ENCODE results near the gene SLC16A2.

The SLC16A2 gene

DNA sequence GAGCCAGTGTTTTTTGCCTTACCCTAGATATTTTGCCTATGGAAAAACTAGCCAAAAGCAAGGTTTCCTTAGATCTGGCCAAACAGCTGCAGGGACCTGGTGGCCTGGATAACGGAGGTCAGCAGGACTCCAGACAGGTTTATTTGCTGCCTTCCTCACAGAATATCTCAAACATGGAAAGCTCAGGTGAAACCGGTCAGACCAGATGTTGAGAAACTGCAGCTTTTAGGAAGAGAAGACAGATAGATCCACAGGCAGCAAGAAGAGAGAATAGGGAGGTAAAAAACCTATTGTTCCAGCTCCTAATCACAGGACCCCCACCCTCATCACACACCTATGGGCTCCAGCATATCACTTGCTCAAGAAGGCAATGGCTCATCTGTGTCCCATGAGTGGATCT, 16.2 kb downstream of the SLC16A2 start:
- in situ Hi-C loops (cut with HindIII; ENCODE audit: low sequenced_read_pairs), result no loop called here
- TF ChIP-seq, protein P1, sequence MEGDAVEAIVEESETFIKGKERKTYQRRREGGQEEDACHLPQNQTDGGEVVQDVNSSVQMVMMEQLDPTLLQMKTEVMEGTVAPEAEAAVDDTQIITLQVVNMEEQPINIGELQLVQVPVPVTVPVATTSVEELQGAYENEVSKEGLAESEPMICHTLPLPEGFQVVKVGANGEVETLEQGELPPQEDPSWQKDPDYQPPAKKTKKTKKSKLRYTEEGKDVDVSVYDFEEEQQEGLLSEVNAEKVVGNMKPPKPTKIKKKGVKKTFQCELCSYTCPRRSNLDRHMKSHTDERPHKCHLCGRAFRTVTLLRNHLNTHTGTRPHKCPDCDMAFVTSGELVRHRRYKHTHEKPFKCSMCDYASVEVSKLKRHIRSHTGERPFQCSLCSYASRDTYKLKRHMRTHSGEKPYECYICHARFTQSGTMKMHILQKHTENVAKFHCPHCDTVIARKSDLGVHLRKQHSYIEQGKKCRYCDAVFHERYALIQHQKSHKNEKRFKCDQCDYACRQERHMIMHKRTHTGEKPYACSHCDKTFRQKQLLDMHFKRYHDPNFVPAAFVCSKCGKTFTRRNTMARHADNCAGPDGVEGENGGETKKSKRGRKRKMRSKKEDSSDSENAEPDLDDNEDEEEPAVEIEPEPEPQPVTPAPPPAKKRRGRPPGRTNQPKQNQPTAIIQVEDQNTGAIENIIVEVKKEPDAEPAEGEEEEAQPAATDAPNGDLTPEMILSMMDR (IDR thresholded peaks at IDR 0.05; ENCODE audit: low read depth, low read length), result no peak
- DNase-seq (ENCODE audit: low read depth, low spot score), result no peak
- H3K4me3 ChIP-seq (ENCODE audit: low read depth, low read length), result no peak overlapping the region

DNA sequence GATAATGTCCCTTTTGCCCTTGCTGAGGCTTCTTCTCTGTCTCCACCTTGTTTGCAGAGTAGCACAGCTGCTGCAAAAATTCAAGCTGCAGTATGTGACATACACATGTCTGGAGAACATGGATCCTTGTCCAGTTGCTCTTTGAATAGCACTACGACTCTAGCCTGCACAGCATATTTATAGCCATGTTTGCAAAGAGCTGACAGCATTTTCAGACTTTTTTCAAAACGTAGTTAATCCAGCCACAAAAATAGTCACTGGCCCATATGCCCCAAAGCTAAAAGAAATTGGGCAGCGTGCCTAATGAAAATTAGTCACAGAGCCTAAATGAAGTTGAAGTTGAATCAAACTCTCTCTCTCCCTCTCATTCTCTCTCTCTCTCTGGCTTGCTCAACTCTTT, 17.5 kb downstream of the SLC16A2 start:
- TF ChIP-seq, protein P1 (IDR thresholded peaks at IDR 0.05; ENCODE audit: low read depth, low read length), result no peak
- in situ Hi-C loops (cut with HindIII; ENCODE audit: low sequenced_read_pairs), result no loop called here
- no peak overlapping the region for H3K4me3 ChIP-seq (ENCODE audit: low read depth, low read length)
- no peak for DNase-seq (ENCODE audit: low read depth, low spot score)

DNA sequence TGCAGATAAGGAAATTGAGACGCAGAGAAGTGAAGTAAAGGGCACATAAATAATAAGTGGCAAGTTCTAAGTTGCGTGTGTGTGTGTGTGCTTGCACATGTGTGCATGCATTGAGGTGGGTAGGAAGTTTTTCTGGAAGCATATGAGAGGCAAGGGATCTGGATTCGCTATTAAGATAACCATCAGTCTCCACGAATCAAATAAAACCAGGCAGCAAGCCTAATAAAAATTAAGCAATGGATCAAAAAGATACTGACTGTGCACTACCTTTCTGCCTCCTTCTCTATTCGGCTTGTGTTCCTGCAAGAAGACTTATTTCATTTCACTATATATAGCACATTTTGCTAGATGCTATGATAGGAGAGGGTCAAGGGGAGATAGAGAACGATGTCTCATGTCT, 23.8 kb downstream of the SLC16A2 start:
- no peak overlapping the region for H3K4me3 ChIP-seq (ENCODE audit: low read depth, low read length)
- TF ChIP-seq, protein P1 (IDR thresholded peaks at IDR 0.05; ENCODE audit: low read depth, low read length), result no peak
- no peak for DNase-seq (ENCODE audit: low read depth, low spot score)
- in situ Hi-C loops (cut with HindIII; ENCODE audit: low sequenced_read_pairs), result no loop called here

DNA sequence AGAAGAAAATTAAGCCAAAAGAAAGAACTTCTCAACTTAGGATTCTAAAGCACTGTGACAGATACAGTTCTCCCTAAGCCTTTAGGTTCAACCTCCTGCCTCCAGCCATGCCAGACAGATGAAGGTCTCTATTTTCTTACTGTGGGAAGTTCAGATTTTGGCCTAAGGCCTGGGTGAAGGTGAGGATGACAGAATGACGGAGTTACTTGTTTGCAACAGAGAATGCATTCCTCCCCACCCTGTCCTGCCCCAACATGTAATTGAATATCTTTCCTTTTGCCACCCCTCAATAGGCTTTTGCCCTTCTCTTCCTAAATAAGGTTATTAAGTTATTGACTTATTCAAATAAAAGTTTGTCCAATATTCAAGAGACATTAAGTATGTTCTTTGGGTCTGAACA, 25.6 kb downstream of the SLC16A2 start:
- in situ Hi-C loops (cut with HindIII; ENCODE audit: low sequenced_read_pairs), result no loop called here
- DNase-seq (ENCODE audit: low read depth, low spot score), result no peak

DNA sequence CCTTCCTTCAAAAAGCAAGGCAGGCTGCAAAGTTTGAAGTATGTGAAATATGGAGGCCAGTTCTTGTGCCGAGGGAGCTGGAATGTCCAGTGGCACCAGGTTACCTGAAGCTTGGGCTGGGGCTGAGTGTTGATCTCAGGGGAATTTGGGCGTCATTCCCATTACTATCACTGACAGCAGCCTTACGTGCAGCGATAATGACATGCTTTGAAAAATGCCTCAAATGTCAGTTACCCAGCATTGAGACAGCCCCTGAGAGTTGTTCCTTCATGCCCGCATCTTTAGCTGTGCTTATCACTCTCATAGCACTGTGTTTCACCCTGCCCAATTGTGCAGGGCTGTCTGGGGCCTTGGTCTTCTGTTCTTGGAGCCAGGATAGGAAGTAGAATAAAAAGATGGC, 27.4 kb downstream of the SLC16A2 start:
- TF ChIP-seq, protein P1 (IDR thresholded peaks at IDR 0.05; ENCODE audit: low read depth, low read length), result no peak
- no peak overlapping the region for H3K4me3 ChIP-seq (ENCODE audit: low read depth, low read length)
- DNase-seq (ENCODE audit: low read depth, low spot score), result no peak
- in situ Hi-C loops (cut with HindIII; ENCODE audit: low sequenced_read_pairs), result no loop called here

More for the DNA sequence above, 25.6 kb downstream of the SLC16A2 start:
- no peak overlapping the region for H3K4me3 ChIP-seq (ENCODE audit: low read depth, low read length)
- TF ChIP-seq, protein P1 (IDR thresholded peaks at IDR 0.05; ENCODE audit: low read depth, low read length), result no peak

DNA sequence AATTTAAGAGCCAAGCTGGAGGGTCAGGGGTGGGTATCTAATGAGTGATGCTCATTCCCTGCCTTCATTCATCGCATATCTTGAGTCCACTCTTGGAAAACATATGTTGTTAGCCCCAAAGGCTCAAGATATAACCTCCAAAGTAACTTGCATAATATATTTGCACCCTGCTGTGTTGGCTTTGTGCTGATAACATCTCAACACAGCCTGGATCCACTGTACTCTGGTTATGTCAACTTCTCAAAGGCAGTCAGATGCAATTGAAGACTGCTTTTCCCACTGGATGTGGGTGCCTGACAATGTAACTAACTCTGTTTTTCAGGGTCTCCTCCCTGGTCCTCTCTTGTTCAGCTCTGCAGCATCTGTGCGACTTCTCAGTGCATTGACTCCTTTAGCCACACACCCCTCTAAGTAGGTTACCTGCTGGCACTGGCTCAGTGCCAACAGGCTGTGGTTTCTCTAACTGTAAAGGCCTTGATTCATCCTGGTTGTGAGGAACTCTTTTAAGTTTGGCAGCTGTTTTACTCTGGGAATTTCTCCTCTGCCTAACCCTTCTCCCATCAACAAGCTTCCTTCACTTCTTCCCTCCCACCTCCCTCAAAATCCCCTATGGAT, 28.1 kb downstream of the SLC16A2 start:
- H3K4me3 ChIP-seq (ENCODE audit: low read depth, low read length), result no peak overlapping the region
- TF ChIP-seq, protein P1 (IDR thresholded peaks at IDR 0.05; ENCODE audit: low read depth, low read length), result no peak
- DNase-seq (ENCODE audit: low read depth, low spot score), result peak; percentile 78
- in situ Hi-C loops (cut with HindIII; ENCODE audit: low sequenced_read_pairs), result no loop called here

Measured in astrocyte of the spinal cord (primary cell).